ENCODE data around the gene AFAP1L1. TPM values are rescaled to one million over a fixed set of nuclear protein-coding genes. Genes with fewer than 3 reads are reported as not detected.
A peak's percentile ranks its signal among the peaks of the same experiment; 100 is the strongest.

AFAP1L1 gene
- total RNA-seq, 1 donor from 2014 or later = 0.25 TPM

DNA sequence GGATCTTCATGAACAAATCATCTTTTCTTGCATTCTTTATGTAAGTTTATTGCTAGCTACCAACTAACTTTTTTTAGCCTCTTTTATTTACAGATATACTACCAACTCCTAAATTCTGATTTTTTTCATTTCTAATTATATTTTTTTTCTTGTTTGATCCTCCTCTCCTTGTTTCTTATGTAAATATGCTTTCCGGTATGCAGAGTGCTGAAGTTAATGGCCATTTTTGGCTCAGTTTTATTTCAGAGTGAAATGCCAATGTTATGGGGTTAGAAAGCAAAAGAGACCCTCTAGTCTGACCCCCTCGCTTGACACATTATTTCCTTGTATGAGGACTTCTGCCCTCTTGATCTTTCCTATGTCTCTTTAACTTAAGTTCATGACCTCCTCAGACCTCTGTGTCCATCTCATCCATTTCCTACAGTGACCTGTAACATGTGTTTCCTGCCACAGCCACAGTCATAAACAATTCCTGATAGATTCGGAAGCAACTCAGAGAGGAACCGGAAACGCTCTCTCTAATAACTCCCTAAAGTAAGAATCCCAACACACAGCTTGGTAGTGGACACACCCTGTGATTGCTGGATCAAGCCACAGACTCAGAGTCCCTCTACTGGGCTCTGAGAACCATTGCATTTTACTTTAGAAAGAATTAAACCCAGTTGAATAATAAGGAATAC lies 42.9 kb upstream of the AFAP1L1 start:
- TF ChIP-seq, protein P1, sequence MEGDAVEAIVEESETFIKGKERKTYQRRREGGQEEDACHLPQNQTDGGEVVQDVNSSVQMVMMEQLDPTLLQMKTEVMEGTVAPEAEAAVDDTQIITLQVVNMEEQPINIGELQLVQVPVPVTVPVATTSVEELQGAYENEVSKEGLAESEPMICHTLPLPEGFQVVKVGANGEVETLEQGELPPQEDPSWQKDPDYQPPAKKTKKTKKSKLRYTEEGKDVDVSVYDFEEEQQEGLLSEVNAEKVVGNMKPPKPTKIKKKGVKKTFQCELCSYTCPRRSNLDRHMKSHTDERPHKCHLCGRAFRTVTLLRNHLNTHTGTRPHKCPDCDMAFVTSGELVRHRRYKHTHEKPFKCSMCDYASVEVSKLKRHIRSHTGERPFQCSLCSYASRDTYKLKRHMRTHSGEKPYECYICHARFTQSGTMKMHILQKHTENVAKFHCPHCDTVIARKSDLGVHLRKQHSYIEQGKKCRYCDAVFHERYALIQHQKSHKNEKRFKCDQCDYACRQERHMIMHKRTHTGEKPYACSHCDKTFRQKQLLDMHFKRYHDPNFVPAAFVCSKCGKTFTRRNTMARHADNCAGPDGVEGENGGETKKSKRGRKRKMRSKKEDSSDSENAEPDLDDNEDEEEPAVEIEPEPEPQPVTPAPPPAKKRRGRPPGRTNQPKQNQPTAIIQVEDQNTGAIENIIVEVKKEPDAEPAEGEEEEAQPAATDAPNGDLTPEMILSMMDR (IDR thresholded peaks at IDR 0.05; ENCODE audit: partially characterized antibody, unreplicated experiment) = peak; percentile 63
- DNase-seq = no peak
- H3K4me1 Mint-ChIP-seq (ENCODE audit: low read depth, unreplicated experiment) = peaks cover 5% of the 10 kb centered on the region
- no peak overlapping the region for H3K27ac Mint-ChIP-seq (ENCODE audit: unreplicated experiment)
- peaks cover 2% of the 10 kb centered on the region for H3K27me3 Mint-ChIP-seq (ENCODE audit: unreplicated experiment)
- no peak overlapping the region for H3K4me3 Mint-ChIP-seq (ENCODE audit: unreplicated experiment)
- no peaks in the 10 kb centered on the region for H3K9me3 Mint-ChIP-seq (ENCODE audit: unreplicated experiment)
- no peaks in the 10 kb centered on the region for H3K36me3 Mint-ChIP-seq (ENCODE audit: unreplicated experiment)

DNA sequence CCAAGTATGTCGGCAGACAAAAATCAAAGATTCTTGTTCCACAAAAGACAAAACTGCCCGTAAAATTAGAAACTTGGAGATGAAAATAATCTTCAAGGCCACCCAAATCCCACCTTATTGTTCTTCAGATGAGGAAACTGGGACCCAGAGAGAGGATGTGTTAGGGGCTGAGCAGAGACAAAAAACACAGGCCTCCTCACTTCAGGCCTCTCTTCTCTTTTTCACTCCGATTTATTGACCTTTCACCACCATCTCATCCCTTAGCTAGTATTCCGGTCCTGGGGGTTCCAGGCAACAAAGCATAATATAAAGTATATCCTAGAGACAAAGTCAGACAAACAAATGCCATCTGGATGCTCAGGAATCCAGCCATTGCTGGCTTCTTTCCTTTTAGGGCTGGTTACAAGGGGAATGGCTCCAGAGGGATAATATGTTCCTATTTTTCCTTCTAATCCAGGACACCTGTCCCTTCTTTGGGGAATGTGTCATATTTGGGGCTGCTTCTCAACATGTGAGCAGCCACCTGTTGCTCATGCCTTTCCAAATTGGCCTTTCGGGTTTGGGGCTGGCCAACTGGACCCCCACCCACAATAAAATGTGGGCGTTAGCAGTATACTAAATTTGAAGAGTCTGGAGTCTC lies 42.2 kb upstream of the AFAP1L1 start:
- TF ChIP-seq, protein P1 (IDR thresholded peaks at IDR 0.05; ENCODE audit: partially characterized antibody, unreplicated experiment) = peak; percentile 1
- Mint-ChIP-seq H3K36me3 (ENCODE audit: unreplicated experiment) (no peaks in the 10 kb centered on the region), H3K9me3 (ENCODE audit: unreplicated experiment) (no peaks in the 10 kb centered on the region), H3K27ac (ENCODE audit: unreplicated experiment) (no peak overlapping the region), H3K4me3 (ENCODE audit: unreplicated experiment) (no peak overlapping the region), H3K27me3 (ENCODE audit: unreplicated experiment) (peaks cover 2% of the 10 kb centered on the region), H3K4me1 (ENCODE audit: low read depth, unreplicated experiment) (peaks cover 5% of the 10 kb centered on the region)
- DNase-seq = no peak

DNA sequence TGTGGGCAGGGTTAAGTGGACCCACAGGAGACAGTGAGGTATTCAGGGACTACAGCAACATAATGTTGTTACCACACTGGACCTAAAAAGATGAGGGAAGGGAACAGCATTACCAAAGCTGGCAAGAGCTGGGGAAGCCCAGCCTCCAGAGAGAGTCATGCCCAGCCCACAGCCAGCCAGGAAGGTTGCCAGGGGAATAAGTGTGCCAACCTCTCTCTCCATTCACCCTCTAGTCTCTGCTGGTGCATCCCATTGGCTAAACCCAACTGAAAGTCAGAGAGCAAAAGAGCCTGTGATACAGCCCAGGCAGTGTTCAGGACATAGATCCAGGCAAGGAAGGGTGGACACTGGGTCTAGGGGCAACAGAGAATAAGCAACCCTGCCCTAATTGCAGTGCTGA lies 35.8 kb upstream of the AFAP1L1 start:
- H3K9me3 Mint-ChIP-seq (ENCODE audit: unreplicated experiment) = no peaks in the 10 kb centered on the region
- H3K27ac Mint-ChIP-seq (ENCODE audit: unreplicated experiment) = no peak overlapping the region
- no peak for DNase-seq
- H3K36me3 Mint-ChIP-seq (ENCODE audit: unreplicated experiment) = no peaks in the 10 kb centered on the region
- peaks cover 1% of the 10 kb centered on the region for H3K27me3 Mint-ChIP-seq (ENCODE audit: unreplicated experiment)
- no peaks in the 10 kb centered on the region for H3K4me1 Mint-ChIP-seq (ENCODE audit: low read depth, unreplicated experiment)
- H3K4me3 Mint-ChIP-seq (ENCODE audit: unreplicated experiment) = no peak overlapping the region
- TF ChIP-seq, protein P1 (IDR thresholded peaks at IDR 0.05; ENCODE audit: partially characterized antibody, unreplicated experiment) = no peak

DNA sequence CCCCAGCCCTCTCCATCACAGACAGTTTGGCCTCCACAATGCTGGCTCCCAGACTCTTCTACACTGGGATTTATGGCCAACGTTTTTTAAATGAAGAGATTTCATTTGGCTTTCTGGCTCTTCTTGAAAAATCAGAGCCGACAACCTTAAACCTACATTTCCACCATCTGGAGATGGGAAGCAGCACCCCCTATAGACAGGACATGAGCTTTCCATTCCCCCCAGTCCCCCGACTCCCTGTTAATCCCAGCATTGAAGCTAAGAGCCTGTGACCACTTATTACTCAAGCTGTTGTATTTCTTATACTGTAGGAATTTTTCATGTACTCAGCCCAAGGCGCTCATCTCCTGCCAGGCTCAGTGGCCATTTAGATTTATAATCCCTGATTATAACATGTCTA lies 34.0 kb upstream of the AFAP1L1 start:
- peaks cover 1% of the 10 kb centered on the region for H3K27me3 Mint-ChIP-seq (ENCODE audit: unreplicated experiment)
- H3K4me1 Mint-ChIP-seq (ENCODE audit: low read depth, unreplicated experiment) = no peaks in the 10 kb centered on the region
- H3K9me3 Mint-ChIP-seq (ENCODE audit: unreplicated experiment) = peaks cover 2% of the 10 kb centered on the region
- peaks cover 5% of the 10 kb centered on the region for H3K36me3 Mint-ChIP-seq (ENCODE audit: unreplicated experiment)
- TF ChIP-seq, protein P1 (IDR thresholded peaks at IDR 0.05; ENCODE audit: partially characterized antibody, unreplicated experiment) = no peak
- no peak overlapping the region for H3K4me3 Mint-ChIP-seq (ENCODE audit: unreplicated experiment)
- DNase-seq = no peak
- H3K27ac Mint-ChIP-seq (ENCODE audit: unreplicated experiment) = no peak overlapping the region

DNA sequence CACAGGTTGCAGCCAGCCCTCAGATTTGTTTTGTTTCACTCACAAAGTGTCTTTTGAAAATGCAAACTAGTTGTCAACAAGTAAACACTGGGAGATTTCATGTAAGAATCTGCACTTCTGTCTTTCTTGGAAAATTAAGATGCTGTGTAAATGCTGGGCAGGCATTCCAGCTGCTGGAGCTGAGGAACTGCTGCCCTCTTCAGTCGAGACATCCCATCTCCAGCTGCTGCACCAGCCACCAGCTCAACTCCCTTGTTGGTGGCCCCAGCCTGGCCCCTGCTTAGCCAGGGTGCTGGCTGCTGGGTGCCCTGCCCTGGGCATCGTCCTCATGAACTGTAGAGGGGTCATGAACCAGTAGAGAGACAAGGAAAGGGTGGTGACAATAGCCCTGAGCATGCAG lies 33.1 kb upstream of the AFAP1L1 start:
- peaks cover 9% of the 10 kb centered on the region for H3K36me3 Mint-ChIP-seq (ENCODE audit: unreplicated experiment)
- DNase-seq = no peak
- TF ChIP-seq, protein P1 (IDR thresholded peaks at IDR 0.05; ENCODE audit: partially characterized antibody, unreplicated experiment) = no peak
- H3K27ac Mint-ChIP-seq (ENCODE audit: unreplicated experiment) = no peak overlapping the region
- H3K4me1 Mint-ChIP-seq (ENCODE audit: low read depth, unreplicated experiment) = no peaks in the 10 kb centered on the region
- H3K9me3 Mint-ChIP-seq (ENCODE audit: unreplicated experiment) = peaks cover 2% of the 10 kb centered on the region
- H3K27me3 Mint-ChIP-seq (ENCODE audit: unreplicated experiment) = peaks cover 1% of the 10 kb centered on the region
- H3K4me3 Mint-ChIP-seq (ENCODE audit: unreplicated experiment) = no peak overlapping the region
